ENCODE results near the gene CPLX4.
A peak's percentile ranks its signal among the peaks of the same experiment; 100 is the strongest.

CPLX4 gene

DNA sequence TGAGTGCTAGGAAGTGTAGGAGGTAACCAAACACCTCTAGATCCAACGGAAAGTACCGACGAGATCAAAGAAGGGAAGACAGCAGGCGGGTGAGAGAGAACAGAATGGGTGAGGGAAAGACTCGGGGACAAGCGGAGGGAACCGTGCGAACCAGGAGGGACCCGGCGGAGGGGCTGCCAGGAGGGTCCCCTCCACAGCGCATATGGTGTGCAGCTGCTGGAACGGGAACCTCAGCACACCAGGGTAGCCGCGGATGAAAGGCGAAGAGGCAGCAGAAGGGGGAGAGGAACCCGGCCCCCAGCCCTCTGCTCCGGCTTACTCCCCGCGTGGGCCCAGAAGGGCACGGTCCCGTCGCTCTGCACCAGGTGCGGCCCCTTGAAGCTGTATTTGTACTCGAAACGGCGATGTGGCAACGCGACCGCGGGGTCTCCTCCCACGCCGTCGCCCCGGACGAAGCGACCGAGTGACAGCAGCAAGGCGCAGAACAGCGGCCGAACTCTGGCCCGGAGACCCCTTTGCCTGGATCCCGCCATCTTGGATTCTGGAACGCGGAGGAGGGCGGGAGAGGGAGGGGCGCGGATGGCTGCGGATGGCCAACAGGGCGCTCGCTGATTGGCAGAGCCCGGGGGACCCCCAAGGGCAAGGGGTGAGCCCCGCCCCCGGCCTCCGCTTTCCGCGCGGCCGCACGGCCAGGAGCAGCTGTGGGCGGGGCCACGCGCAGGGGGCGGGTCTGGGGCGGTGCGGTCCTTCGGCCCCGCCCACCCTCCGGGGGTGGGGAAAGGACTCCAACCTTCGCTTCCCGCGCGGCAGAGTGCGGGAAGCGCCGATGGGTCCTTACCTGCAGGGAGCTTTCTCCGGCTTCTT is 40.5 kb upstream of the CPLX4 start, which contains the start of gene LMAN1 (continued):
- TF ChIP-seq, protein P1, sequence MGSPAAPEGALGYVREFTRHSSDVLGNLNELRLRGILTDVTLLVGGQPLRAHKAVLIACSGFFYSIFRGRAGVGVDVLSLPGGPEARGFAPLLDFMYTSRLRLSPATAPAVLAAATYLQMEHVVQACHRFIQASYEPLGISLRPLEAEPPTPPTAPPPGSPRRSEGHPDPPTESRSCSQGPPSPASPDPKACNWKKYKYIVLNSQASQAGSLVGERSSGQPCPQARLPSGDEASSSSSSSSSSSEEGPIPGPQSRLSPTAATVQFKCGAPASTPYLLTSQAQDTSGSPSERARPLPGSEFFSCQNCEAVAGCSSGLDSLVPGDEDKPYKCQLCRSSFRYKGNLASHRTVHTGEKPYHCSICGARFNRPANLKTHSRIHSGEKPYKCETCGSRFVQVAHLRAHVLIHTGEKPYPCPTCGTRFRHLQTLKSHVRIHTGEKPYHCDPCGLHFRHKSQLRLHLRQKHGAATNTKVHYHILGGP (tag by site-specific recombination; IDR thresholded peaks at IDR 0.05), result no peak
- TF ChIP-seq TCF7L2 (IDR thresholded peaks at IDR 0.05; ENCODE audit: borderline replicate concordance, low read depth, low read length), result peak; percentile 84
- TF ChIP-seq SCRT2 (tag by site-specific recombination; IDR thresholded peaks at IDR 0.05), result no peak
- TF ChIP-seq ZNF521 (tag by site-specific recombination; IDR thresholded peaks at IDR 0.05), result no peak
- TF ChIP-seq, protein P2, sequence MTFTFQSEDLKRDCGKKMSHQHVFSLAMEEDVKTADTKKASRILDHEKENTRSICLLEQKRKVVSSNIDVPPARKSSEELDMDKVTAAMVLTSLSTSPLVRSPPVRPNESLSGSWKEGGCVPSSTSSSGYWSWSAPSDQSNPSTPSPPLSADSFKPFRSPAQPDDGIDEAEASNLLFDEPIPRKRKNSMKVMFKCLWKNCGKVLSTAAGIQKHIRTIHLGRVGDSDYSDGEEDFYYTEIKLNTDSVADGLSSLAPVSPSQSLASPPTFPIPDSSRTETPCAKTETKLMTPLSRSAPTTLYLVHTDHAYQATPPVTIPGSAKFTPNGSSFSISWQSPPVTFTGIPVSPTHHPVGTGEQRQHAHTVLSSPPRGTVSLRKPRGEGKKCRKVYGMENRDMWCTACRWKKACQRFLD (tag by site-specific recombination; IDR thresholded peaks at IDR 0.05), result no peak
- TF ChIP-seq, protein P3, sequence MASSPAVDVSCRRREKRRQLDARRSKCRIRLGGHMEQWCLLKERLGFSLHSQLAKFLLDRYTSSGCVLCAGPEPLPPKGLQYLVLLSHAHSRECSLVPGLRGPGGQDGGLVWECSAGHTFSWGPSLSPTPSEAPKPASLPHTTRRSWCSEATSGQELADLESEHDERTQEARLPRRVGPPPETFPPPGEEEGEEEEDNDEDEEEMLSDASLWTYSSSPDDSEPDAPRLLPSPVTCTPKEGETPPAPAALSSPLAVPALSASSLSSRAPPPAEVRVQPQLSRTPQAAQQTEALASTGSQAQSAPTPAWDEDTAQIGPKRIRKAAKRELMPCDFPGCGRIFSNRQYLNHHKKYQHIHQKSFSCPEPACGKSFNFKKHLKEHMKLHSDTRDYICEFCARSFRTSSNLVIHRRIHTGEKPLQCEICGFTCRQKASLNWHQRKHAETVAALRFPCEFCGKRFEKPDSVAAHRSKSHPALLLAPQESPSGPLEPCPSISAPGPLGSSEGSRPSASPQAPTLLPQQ (tag by site-specific recombination; IDR thresholded peaks at IDR 0.05), result peak; percentile 85; the same call in 1 of the 2 replicates
- peak; percentile 79 for TF ChIP-seq SP2 (tag by site-specific recombination; IDR thresholded peaks at IDR 0.05)
- no peak for TF ChIP-seq SCRT1 (tag by site-specific recombination; IDR thresholded peaks at IDR 0.05; ENCODE audit: borderline replicate concordance)
- TF ChIP-seq, protein P4, sequence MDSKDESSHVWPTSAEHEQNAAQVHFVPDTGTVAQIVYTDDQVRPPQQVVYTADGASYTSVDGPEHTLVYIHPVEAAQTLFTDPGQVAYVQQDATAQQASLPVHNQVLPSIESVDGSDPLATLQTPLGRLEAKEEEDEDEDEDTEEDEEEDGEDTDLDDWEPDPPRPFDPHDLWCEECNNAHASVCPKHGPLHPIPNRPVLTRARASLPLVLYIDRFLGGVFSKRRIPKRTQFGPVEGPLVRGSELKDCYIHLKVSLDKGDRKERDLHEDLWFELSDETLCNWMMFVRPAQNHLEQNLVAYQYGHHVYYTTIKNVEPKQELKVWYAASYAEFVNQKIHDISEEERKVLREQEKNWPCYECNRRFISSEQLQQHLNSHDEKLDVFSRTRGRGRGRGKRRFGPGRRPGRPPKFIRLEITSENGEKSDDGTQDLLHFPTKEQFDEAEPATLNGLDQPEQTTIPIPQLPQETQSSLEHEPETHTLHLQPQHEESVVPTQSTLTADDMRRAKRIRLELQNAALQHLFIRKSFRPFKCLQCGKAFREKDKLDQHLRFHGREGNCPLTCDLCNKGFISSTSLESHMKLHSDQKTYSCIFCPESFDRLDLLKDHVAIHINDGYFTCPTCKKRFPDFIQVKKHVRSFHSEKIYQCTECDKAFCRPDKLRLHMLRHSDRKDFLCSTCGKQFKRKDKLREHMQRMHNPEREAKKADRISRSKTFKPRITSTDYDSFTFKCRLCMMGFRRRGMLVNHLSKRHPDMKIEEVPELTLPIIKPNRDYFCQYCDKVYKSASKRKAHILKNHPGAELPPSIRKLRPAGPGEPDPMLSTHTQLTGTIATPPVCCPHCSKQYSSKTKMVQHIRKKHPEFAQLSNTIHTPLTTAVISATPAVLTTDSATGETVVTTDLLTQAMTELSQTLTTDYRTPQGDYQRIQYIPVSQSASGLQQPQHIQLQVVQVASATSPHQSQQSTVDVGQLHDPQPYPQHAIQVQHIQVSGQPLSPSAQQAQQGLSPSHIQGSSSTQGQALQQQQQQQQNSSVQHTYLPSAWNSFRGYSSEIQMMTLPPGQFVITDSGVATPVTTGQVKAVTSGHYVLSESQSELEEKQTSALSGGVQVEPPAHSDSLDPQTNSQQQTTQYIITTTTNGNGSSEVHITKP (tag by site-specific recombination; IDR thresholded peaks at IDR 0.05), result peak; percentile 71
- TF ChIP-seq ZNF24 (tag by site-specific recombination; IDR thresholded peaks at IDR 0.05), result no peak
- TF ChIP-seq ZNF112 (tag by site-specific recombination; IDR thresholded peaks at IDR 0.05), result no peak
- peak; percentile 7; the same call in 1 of the 2 replicates for TF ChIP-seq KLF1 (tag by site-specific recombination; IDR thresholded peaks at IDR 0.05)
- TF ChIP-seq, protein P5, sequence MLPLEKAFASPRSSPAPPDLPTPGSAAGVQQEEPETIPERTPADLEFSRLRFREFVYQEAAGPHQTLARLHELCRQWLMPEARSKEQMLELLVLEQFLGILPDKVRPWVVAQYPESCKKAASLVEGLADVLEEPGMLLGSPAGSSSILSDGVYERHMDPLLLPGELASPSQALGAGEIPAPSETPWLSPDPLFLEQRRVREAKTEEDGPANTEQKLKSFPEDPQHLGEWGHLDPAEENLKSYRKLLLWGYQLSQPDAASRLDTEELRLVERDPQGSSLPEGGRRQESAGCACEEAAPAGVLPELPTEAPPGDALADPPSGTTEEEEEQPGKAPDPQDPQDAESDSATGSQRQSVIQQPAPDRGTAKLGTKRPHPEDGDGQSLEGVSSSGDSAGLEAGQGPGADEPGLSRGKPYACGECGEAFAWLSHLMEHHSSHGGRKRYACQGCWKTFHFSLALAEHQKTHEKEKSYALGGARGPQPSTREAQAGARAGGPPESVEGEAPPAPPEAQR (tag by site-specific recombination; IDR thresholded peaks at IDR 0.05), result 0 out of 2 replicates have a peak, but pooled peaks have one; percentile 21
- TF ChIP-seq ZFP69B (tag by site-specific recombination; IDR thresholded peaks at IDR 0.05), result peak; percentile 66; the same call in 1 of the 2 replicates
- no peak for TF ChIP-seq ZNF658 (tag by site-specific recombination; IDR thresholded peaks at IDR 0.05)
- TF ChIP-seq, protein P6, sequence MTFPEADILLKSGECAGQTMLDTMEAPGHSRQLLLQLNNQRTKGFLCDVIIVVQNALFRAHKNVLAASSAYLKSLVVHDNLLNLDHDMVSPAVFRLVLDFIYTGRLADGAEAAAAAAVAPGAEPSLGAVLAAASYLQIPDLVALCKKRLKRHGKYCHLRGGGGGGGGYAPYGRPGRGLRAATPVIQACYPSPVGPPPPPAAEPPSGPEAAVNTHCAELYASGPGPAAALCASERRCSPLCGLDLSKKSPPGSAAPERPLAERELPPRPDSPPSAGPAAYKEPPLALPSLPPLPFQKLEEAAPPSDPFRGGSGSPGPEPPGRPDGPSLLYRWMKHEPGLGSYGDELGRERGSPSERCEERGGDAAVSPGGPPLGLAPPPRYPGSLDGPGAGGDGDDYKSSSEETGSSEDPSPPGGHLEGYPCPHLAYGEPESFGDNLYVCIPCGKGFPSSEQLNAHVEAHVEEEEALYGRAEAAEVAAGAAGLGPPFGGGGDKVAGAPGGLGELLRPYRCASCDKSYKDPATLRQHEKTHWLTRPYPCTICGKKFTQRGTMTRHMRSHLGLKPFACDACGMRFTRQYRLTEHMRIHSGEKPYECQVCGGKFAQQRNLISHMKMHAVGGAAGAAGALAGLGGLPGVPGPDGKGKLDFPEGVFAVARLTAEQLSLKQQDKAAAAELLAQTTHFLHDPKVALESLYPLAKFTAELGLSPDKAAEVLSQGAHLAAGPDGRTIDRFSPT (tag by site-specific recombination; IDR thresholded peaks at IDR 0.05), result no peak
- TF ChIP-seq, protein P7, sequence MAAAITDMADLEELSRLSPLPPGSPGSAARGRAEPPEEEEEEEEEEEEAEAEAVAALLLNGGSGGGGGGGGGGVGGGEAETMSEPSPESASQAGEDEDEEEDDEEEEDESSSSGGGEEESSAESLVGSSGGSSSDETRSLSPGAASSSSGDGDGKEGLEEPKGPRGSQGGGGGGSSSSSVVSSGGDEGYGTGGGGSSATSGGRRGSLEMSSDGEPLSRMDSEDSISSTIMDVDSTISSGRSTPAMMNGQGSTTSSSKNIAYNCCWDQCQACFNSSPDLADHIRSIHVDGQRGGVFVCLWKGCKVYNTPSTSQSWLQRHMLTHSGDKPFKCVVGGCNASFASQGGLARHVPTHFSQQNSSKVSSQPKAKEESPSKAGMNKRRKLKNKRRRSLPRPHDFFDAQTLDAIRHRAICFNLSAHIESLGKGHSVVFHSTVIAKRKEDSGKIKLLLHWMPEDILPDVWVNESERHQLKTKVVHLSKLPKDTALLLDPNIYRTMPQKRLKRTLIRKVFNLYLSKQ (tag by site-specific recombination; IDR thresholded peaks at IDR 0.05; ENCODE audit: borderline replicate concordance), result no peak
- TF ChIP-seq OSR2 (tag by site-specific recombination; IDR thresholded peaks at IDR 0.05), result no peak
- TF ChIP-seq ZNF146 (tag by site-specific recombination; IDR thresholded peaks at IDR 0.05), result no peak
- TF ChIP-seq, protein P8, sequence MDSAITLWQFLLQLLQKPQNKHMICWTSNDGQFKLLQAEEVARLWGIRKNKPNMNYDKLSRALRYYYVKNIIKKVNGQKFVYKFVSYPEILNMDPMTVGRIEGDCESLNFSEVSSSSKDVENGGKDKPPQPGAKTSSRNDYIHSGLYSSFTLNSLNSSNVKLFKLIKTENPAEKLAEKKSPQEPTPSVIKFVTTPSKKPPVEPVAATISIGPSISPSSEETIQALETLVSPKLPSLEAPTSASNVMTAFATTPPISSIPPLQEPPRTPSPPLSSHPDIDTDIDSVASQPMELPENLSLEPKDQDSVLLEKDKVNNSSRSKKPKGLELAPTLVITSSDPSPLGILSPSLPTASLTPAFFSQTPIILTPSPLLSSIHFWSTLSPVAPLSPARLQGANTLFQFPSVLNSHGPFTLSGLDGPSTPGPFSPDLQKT (IDR thresholded peaks at IDR 0.05; ENCODE audit: borderline replicate concordance, low read depth, low read length), result no peak
- TF ChIP-seq ZBTB21 (tag by site-specific recombination; IDR thresholded peaks at IDR 0.05), result no peak
- TF ChIP-seq ZNF37A (tag by site-specific recombination; IDR thresholded peaks at IDR 0.05), result no peak
- no peak; the same call in 1 of the 2 replicates for TF ChIP-seq SP7 (tag by site-specific recombination; IDR thresholded peaks at IDR 0.05)
